IPS-18c (cell line): Measurements from ENCODE around the gene CTTNBP2NL.

ENCODE experiments used
- H3K4me3 ChIP-seq: 2 replicates; pipeline ENCODE4 v1.7.0; 2013; ENCODE audit warnings: low read depth, mild to moderate bottlenecking, low read length, moderate library complexity; ENCODE audit not compliant: insufficient read depth
- H3K9me3 ChIP-seq: one replicate; pipeline ENCODE4 v1.6.1; 2013; ENCODE audit warnings: mild to moderate bottlenecking, low read length, moderate library complexity; ENCODE audit not compliant: control insufficient read depth, insufficient read depth

Gene CTTNBP2NL

DNA sequence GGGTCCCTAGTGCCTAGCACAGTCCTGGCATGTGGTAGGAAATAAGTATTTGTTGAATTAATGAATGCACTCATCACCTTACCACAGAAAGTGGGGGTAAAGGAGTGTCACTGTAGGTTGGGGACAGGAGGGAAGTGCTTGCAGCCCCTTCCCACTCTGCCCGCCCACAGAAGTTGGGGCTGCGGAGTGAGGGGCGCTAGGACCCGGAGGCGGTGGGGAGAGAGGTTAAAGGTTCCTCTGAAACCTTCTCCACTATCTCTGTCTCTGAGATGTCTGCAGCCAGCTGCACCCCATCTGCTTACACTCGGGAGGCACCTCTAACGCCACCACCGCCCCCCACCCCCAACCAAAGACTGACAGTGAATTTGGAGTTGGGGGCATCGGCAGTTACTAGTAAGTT is 111.3 kb downstream of the CTTNBP2NL start:
- Histone ChIP-seq H3K4me3 (peak overlapping the region; percentile 83), H3K9me3 (peaks cover 2% of the 10 kb centered on the region)

DNA sequence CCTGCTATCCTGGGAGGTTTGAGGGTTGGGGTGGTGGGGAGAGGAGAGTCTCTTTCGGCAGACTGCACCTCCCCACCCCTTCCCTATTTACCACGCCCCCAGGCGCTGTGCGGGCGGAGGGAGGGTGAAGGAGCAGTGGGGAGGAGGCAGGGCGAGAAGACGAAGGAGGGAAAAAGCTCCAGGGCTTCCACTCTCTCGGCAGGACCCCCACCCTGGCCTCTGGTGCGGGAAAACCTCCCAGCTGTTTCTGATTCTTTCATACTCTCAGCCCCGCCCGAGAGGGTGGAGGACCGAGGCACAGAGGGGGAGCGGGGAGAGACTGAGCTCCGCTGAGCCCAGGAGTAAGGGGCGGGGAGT is 111.9 kb downstream of the CTTNBP2NL start:
- Histone ChIP-seq H3K4me3 (peak overlapping the region; percentile 83), H3K9me3 (peaks cover 2% of the 10 kb centered on the region)

DNA sequence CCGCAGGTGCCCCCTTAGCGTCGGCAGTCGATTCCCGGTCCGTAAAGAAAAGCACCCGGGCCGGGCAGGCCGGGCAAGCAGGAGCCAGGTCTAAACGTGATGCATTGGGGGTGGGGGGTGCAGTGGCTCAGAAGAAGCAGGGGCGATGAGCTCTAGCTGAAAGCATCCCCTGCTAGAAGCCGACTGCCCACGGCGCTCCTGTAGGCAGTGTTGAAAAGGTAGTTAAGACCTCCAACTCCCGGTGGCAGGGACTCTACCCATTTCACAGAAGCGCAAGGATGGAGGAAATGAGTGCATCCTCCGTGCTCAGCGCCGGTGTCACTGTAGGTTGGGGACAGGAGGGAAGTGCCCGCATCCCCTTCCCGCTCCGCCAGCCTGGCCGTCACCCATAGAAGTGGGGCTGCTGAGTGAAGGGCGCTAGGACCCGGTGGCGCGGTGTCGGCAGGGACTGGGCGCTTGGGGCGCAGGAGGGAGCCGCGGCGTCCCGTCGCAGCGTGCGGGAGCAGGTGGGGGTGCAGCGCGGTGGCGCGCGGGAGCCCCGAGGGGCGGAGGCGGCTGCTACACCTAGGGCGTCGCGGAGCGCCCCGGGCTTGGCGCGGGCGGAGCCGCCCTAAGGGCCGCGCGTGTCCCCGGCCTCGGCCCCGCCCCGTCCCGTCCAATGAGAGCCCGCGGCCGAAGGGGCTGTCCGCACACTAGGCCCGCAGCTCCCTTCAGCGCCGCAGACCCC is 112.4 kb downstream of the CTTNBP2NL start, which contains the start of gene WNT2B:
Gene WNT2B (plus strand): TSS at position 688 of the 727 bp plus-strand sequence. CDS start 298 bp downstream, outside the sequence.
- H3K4me3 ChIP-seq, result peak within 1 kb of the TSS; percentile 83
- H3K9me3 ChIP-seq, result peaks cover 2% of the 10 kb centered on the region

DNA sequence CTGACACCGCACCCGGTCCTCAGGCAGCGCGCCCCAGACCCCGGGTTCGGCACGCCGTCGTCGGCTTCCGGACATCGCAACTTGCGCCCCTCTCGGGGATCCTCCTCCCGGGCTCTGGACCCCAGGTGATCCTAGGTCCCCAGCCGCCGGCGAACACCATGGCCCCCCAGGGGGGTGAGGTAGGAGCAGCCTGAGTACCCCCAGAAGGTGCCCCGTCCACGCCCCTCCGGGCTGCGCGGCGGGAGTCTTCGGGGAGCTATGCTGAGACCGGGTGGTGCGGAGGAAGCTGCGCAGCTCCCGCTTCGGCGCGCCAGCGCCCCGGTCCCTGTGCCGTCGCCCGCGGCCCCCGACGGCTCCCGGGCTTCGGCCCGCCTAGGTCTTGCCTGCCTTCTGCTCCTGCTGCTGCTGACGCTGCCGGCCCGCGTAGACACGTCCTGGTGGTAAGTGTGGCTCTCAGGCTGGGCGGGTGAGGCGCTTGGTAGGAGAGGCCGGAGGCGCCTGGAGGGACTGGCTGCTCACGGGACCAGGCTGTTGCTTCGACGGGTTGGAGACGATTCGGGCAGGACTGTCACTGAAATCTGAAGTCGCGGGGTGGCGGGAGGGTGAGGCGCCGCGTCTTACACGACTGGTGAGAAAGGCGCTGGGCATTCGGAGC is 113.1 kb downstream of the CTTNBP2NL start:
- Histone ChIP-seq H3K4me3 (peak overlapping the region; percentile 83), H3K9me3 (peaks cover 2% of the 10 kb centered on the region)

DNA sequence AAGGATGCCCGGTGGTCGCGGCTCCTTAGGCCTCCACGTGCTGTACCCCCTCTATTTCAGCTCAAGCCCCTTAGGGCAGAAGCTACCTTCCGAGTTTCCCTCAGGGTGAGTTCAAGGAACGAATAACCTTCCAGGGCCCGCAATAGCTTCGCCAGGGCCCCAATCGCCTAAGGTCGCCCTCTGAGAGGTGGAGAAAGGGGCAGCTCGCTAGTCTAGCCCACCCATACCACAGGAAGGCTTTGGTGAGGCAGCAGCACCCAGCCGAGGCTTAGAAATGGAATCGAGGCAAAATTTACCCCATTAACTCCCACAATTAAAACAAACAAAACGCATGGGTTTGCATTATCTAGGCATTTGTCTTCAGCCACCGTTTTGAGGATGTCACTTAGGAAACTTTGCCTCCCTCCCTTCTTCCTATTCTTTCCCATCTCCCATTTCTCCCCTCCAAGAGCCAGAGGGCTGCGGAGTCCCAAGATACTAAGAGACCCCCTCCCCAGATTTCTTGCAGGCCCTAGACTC is 113.7 kb downstream of the CTTNBP2NL start:
- Histone ChIP-seq H3K9me3 (peaks cover 2% of the 10 kb centered on the region), H3K4me3 (peak overlapping the region; percentile 83)

DNA sequence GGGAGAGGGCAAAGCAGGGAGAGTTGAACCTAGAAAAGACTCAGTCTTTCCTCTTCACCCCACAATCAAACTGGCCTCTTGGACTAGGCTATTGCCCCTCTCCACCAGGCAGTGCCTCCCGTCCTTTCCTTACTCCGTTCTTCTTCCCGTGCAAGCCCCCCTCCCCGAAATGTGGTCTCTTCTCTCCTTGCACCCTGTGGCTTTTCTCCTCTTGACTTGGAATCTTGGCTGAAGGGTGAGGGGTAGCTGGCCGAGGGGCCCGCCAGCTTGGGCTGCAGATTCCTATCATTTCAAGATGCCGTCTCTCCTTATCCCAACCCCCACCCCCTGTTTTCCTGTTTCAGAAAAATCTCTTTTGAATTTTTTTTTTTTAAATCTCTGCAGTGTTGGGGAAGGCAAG is 114.3 kb downstream of the CTTNBP2NL start:
- H3K9me3 ChIP-seq, result peaks cover 2% of the 10 kb centered on the region
- H3K4me3 ChIP-seq, result no peak overlapping the region
